Liver (tissue), 9 donors: ENCODE results near the gene PTPN4. TPM values are rescaled to one million over a fixed set of nuclear protein-coding genes. Genes with fewer than 3 reads are reported as not detected.

ENCODE experiments used
- DNase-seq: peaks from one replicate; pipeline ENCODE4 v3.0.0-alpha.2; 2017; ENCODE audit warnings: low spot score
- H3K27ac ChIP-seq, 2 donors: one replicate each; pipeline ENCODE4 v1.7.0; 2013; ENCODE audit warnings: inconsistent platforms in 2 of 2, low read length in 2 of 2, control low read depth in 1 of 2, low read depth in 1 of 2, mild to moderate bottlenecking in 1 of 2
- H3K27me3 ChIP-seq, 4 donors: one replicate each; pipeline versions ENCODE4 v1.6.1 to v1.7.0; 2013; ENCODE audit warnings: low read length in 3 of 4, inconsistent platforms in 1 of 4, mild to moderate bottlenecking in 1 of 4, moderate library complexity in 1 of 4; ENCODE audit not compliant: control insufficient read depth in 4 of 4, insufficient read depth in 4 of 4
- H3K36me3 ChIP-seq, 4 donors: one replicate each; pipeline versions ENCODE4 v1.6.1 to v1.7.0; 2013; ENCODE audit warnings: low read length in 3 of 4, mild to moderate bottlenecking in 3 of 4, low read depth in 1 of 4, moderate library complexity in 1 of 4; ENCODE audit not compliant: control insufficient read depth in 4 of 4, insufficient read depth in 3 of 4
- H3K4me1 ChIP-seq, 4 donors: one replicate each; pipeline versions ENCODE4 v1.6.1 to v1.7.0; 2013; ENCODE audit warnings: low read length in 3 of 4, mild to moderate bottlenecking in 3 of 4, moderate library complexity in 1 of 4; ENCODE audit not compliant: control insufficient read depth in 4 of 4, insufficient read depth in 4 of 4
- H3K4me3 ChIP-seq, 3 donors: one replicate each; pipeline versions ENCODE4 v1.6.1 to v1.7.0; 2013; ENCODE audit warnings: low read length in 3 of 3, control low read depth in 1 of 3, low read depth in 1 of 3, mild to moderate bottlenecking in 1 of 3
- H3K9ac ChIP-seq, 2 donors: one replicate each; pipeline ENCODE4 v1.7.0; 2013; ENCODE audit warnings: low read length in 2 of 2, mild to moderate bottlenecking in 2 of 2, moderate library complexity in 2 of 2, control low read depth in 1 of 2, low read depth in 1 of 2
- H3K9me3 ChIP-seq, 4 donors: one replicate each; pipeline versions ENCODE4 v1.6.1 to v1.7.0; 2013; ENCODE audit warnings: low read length in 3 of 4; ENCODE audit not compliant: control insufficient read depth in 4 of 4
- EGR1 ChIP-seq, 2 donors: IDR thresholded peaks; 2 replicates each; pipeline ENCODE4 v1.6.1; 2016 to 2018; ENCODE audit warnings: antibody characterized with exemption in 2 of 2, low read depth in 2 of 2
- FOXA1 ChIP-seq: IDR thresholded peaks from 2 replicates; pipeline ENCODE4 v1.6.1; 2016; ENCODE audit warnings: antibody characterized with exemption
- FOXA2 ChIP-seq: IDR thresholded peaks from 2 replicates; pipeline ENCODE4 v1.6.1; 2016; ENCODE audit warnings: antibody characterized with exemption
- GABPA ChIP-seq, 2 donors: IDR thresholded peaks in 1 of 2; conservative IDR thresholded peaks in 1 of 2; 2 replicates each; pipeline ENCODE4 v1.6.1; 2016; ENCODE audit warnings: antibody characterized with exemption in 2 of 2, mild to moderate bottlenecking in 1 of 2, moderate library complexity in 1 of 2
- HNF4A ChIP-seq, 2 donors: conservative IDR thresholded peaks; 2 replicates each; pipeline ENCODE4 v1.6.1; 2016; ENCODE audit warnings: antibody characterized with exemption in 2 of 2, mild to moderate bottlenecking in 2 of 2
- HNF4G ChIP-seq: IDR thresholded peaks from 2 replicates; pipeline ENCODE4 v1.6.1; 2016; ENCODE audit warnings: antibody characterized with exemption
- JUND ChIP-seq, 2 donors: IDR thresholded peaks; 2 replicates each; pipeline ENCODE4 v1.6.1; 2016; ENCODE audit warnings: antibody characterized with exemption in 2 of 2
- NR2F2 ChIP-seq: IDR thresholded peaks from 2 replicates; pipeline ENCODE4 v1.6.1; 2016; ENCODE audit warnings: antibody characterized with exemption
- RXRA ChIP-seq, 2 donors: IDR thresholded peaks; 2 replicates each; pipeline ENCODE4 v1.6.1; 2017 to 2018; ENCODE audit warnings: antibody characterized with exemption in 2 of 2, mild to moderate bottlenecking in 1 of 2
- SP1 ChIP-seq: IDR thresholded peaks from 2 replicates; pipeline ENCODE4 v1.6.1; 2018; ENCODE audit warnings: antibody characterized with exemption, mild to moderate bottlenecking
- TAF1 ChIP-seq: conservative IDR thresholded peaks from 2 replicates; pipeline ENCODE4 v1.6.1; 2016; ENCODE audit warnings: antibody characterized with exemption, mild to moderate bottlenecking
- YY1 ChIP-seq: IDR thresholded peaks from 2 replicates; pipeline ENCODE4 v1.6.1; 2016; ENCODE audit warnings: antibody characterized with exemption, mild to moderate bottlenecking
- WGBS: extraction: QIAGEN DNeasy Blood & Tissue Kit; methylation state at CpG from one replicate; pipeline ENCODE4 v1.1.7; 2013; 5-methylcytosine and 5-hydroxymethylcytosine counted together
- polyA plus RNA-seq, 2 donors: library from polyadenylated mRNA; stranded (reverse) in 1 of 2; unstranded in 1 of 2; fragments of 200-250 nt in 1 of 2; fragments of >200 nt in 1 of 2; fragmentation: Nextera tagmentation in 1 of 2; extraction: Ambion mirVana in 1 of 2; gene quantifications; one replicate each; pipeline versions ENCODE4 v1.2.1 to v1.2.3, GENCODE V29; 2013 to 2015
- total RNA-seq, 2 donors: library from RNA; depleted of rRNA; stranded (reverse); fragments of >200 nt; gene quantifications; one replicate each; pipeline ENCODE4 v1.2.3, GENCODE V29; 2014
- TF ChIP-seq, protein P1 (sequence below): IDR thresholded peaks from 2 replicates; pipeline ENCODE4 v1.6.1; 2016; ENCODE audit warnings: antibody characterized with exemption
- TF ChIP-seq, protein P2 (sequence below): IDR thresholded peaks from 2 replicates; pipeline ENCODE4 v1.6.1; 2016; ENCODE audit warnings: antibody characterized with exemption
- TF ChIP-seq, protein P3 (sequence below): fragments of 150-350 bp; IDR thresholded peaks from 2 replicates; pipeline ENCODE4 v1.5.1; 2017; ENCODE audit warnings: improper control_type of control experiment, low read depth, low read length; ENCODE audit not compliant: missing input control
- TF ChIP-seq, protein P4 (sequence below): IDR thresholded peaks from 2 replicates; pipeline ENCODE4 v1.6.1; 2016; ENCODE audit warnings: antibody characterized with exemption, mild to moderate bottlenecking
- TF ChIP-seq, protein P5 (sequence below): IDR thresholded peaks from 2 replicates; pipeline ENCODE4 v1.6.1; 2016; ENCODE audit warnings: antibody characterized with exemption
- donor health status: healthy.
- donor health status: healthy.
- donor health status: healthy.
- donor health status: healthy.
- donor health status: healthy.

PTPN4 gene
- total and polyA plus RNA-seq, 4 donors = 4.2 to 34.6 (median 9.5) TPM

DNA sequence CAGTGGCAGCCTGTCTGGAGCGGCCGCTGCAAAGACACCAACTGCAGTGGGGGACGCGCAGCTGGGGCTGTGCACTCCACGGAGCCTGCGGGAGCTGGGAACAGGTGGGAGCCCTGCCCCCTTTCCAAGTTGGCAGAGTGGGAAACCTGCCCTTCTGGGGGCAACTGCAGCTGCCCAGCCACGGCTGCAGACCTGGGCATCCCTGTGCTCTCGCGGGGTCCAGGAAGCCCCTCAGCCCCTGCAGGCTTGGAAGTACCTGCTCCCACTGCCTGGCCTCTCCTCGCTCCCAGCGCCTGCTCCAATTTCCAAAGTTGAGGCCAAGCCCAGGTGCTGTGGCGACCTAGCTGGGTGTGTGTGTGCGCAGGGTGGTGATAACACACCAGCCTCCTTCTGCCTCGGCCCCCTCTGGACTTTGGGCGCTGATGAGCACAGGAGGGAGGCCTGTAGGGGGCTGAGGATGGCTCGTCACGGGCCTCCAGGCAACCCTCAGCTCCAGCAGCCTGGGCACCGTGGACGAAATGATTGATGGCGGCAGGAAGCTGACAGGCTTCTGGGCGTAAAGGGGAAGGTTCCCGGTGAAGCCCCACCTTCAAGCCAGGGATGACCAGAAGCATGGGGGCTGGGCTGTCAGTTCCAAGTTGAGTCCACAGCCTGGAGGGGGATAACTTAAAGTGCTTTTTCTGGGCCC is 76.9 kb downstream of the PTPN4 start:
- WGBS = 96% methylated on average over 22 of the region's 22 CpGs
- TF ChIP-seq HNF4A (conservative IDR thresholded peaks at IDR 0.05) (no peak), FOXA1 (no peak), GABPA (IDR thresholded peaks at IDR 0.05 in 1 of 2, conservative IDR thresholded peaks at IDR 0.05 in 1 of 2) (no peak), EGR1 (IDR thresholded peaks at IDR 0.05; ENCODE audit: low read depth in 2 of 2) (no peak), NR2F2 (no peak), FOXA2 (no peak), SP1 (no peak), JUND (IDR thresholded peaks at IDR 0.05) (no peak), YY1 (no peak), HNF4G (no peak)
- TF ChIP-seq, protein P1, sequence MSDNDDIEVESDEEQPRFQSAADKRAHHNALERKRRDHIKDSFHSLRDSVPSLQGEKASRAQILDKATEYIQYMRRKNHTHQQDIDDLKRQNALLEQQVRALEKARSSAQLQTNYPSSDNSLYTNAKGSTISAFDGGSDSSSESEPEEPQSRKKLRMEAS = no peak
- TF ChIP-seq, protein P2, sequence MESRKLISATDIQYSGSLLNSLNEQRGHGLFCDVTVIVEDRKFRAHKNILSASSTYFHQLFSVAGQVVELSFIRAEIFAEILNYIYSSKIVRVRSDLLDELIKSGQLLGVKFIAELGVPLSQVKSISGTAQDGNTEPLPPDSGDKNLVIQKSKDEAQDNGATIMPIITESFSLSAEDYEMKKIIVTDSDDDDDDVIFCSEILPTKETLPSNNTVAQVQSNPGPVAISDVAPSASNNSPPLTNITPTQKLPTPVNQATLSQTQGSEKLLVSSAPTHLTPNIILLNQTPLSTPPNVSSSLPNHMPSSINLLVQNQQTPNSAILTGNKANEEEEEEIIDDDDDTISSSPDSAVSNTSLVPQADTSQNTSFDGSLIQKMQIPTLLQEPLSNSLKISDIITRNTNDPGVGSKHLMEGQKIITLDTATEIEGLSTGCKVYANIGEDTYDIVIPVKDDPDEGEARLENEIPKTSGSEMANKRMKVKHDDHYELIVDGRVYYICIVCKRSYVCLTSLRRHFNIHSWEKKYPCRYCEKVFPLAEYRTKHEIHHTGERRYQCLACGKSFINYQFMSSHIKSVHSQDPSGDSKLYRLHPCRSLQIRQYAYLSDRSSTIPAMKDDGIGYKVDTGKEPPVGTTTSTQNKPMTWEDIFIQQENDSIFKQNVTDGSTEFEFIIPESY = no peak
- TF ChIP-seq, protein P3, sequence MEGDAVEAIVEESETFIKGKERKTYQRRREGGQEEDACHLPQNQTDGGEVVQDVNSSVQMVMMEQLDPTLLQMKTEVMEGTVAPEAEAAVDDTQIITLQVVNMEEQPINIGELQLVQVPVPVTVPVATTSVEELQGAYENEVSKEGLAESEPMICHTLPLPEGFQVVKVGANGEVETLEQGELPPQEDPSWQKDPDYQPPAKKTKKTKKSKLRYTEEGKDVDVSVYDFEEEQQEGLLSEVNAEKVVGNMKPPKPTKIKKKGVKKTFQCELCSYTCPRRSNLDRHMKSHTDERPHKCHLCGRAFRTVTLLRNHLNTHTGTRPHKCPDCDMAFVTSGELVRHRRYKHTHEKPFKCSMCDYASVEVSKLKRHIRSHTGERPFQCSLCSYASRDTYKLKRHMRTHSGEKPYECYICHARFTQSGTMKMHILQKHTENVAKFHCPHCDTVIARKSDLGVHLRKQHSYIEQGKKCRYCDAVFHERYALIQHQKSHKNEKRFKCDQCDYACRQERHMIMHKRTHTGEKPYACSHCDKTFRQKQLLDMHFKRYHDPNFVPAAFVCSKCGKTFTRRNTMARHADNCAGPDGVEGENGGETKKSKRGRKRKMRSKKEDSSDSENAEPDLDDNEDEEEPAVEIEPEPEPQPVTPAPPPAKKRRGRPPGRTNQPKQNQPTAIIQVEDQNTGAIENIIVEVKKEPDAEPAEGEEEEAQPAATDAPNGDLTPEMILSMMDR = no peak
- Histone ChIP-seq H3K27ac (no peak overlapping the region), H3K27me3 (no peaks in the 10 kb centered on the region), H3K4me1 (peaks cover 0 to 6% (median 2%) of the 10 kb centered on the region in 4 donors), H3K9ac (no peak overlapping the region), H3K36me3 (no peaks in the 10 kb centered on the region), H3K4me3 (no peak overlapping the region), H3K9me3 (no peaks in the 10 kb centered on the region)
- DNase-seq = no peak

DNA sequence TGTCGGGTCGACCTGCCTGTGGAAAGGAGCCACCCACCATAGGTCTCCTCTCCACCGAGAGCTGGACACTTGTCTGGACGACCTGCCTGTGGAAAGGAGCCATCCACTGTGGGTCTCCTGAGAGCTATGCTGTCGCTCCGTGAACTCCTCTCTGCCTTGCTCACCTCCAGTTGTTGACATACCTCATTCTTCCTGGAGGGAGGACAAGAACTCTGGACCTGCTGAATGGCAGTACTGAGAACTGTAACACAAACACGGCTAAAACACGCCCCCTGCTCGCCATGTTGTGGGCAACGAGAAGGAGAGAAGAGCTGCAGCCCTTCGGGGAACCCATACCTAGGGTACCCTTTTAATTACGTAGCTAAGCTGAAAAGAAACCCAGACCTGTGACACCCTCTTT is 77.6 kb downstream of the PTPN4 start:
- H3K36me3 ChIP-seq = no peaks in the 10 kb centered on the region
- 93% methylated on average over 12 of the region's 12 CpGs for WGBS
- no peak overlapping the region for H3K9ac ChIP-seq
- TF ChIP-seq FOXA1 (no peak), TAF1 (no peak), JUND (IDR thresholded peaks at IDR 0.05) (no peak)
- TF ChIP-seq, protein P1 = no peak
- no peak overlapping the region for H3K27ac ChIP-seq
- H3K4me3 ChIP-seq = no peak overlapping the region
- H3K9me3 ChIP-seq = no peaks in the 10 kb centered on the region
- H3K4me1 ChIP-seq = peaks cover 0 to 6% (median 2%) of the 10 kb centered on the region in 4 donors
- no peaks in the 10 kb centered on the region for H3K27me3 ChIP-seq
- DNase-seq = no peak

DNA sequence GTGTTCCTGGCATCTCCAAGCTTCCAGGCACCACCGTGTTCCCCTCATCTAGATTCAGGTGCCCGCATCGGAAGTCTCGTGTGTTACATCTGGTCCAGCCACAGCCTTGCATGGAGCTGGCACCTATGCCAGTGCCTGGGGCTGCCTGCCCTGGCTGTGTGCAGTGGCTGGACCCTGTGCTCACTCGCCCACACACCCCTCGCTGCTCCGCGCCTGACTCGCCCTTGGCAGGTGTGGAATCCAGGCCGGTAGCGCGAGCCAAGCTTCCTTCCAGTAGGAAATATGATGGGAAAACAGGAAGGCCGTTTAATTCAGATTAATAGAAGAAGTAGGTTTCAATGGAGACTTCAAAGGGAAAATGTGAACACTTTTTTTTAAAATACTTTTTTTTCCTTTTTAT is 78.0 kb downstream of the PTPN4 start:
- no peak for DNase-seq
- Histone ChIP-seq H3K4me1 (peaks cover 0 to 6% (median 2%) of the 10 kb centered on the region in 4 donors), H3K4me3 (no peak overlapping the region), H3K27ac (no peak overlapping the region), H3K27me3 (no peaks in the 10 kb centered on the region), H3K9ac (no peak overlapping the region), H3K9me3 (no peaks in the 10 kb centered on the region), H3K36me3 (no peaks in the 10 kb centered on the region)
- 81% methylated on average over 13 of the region's 13 CpGs for WGBS
- TF ChIP-seq, protein P4, sequence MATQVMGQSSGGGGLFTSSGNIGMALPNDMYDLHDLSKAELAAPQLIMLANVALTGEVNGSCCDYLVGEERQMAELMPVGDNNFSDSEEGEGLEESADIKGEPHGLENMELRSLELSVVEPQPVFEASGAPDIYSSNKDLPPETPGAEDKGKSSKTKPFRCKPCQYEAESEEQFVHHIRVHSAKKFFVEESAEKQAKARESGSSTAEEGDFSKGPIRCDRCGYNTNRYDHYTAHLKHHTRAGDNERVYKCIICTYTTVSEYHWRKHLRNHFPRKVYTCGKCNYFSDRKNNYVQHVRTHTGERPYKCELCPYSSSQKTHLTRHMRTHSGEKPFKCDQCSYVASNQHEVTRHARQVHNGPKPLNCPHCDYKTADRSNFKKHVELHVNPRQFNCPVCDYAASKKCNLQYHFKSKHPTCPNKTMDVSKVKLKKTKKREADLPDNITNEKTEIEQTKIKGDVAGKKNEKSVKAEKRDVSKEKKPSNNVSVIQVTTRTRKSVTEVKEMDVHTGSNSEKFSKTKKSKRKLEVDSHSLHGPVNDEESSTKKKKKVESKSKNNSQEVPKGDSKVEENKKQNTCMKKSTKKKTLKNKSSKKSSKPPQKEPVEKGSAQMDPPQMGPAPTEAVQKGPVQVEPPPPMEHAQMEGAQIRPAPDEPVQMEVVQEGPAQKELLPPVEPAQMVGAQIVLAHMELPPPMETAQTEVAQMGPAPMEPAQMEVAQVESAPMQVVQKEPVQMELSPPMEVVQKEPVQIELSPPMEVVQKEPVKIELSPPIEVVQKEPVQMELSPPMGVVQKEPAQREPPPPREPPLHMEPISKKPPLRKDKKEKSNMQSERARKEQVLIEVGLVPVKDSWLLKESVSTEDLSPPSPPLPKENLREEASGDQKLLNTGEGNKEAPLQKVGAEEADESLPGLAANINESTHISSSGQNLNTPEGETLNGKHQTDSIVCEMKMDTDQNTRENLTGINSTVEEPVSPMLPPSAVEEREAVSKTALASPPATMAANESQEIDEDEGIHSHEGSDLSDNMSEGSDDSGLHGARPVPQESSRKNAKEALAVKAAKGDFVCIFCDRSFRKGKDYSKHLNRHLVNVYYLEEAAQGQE = no peak
- TF ChIP-seq EGR1 (IDR thresholded peaks at IDR 0.05; ENCODE audit: low read depth in 2 of 2) (no peak), HNF4G (no peak), JUND (IDR thresholded peaks at IDR 0.05) (no peak), HNF4A (conservative IDR thresholded peaks at IDR 0.05) (no peak), RXRA (IDR thresholded peaks at IDR 0.05) (no peak), TAF1 (no peak), NR2F2 (no peak)
- TF ChIP-seq, protein P5, sequence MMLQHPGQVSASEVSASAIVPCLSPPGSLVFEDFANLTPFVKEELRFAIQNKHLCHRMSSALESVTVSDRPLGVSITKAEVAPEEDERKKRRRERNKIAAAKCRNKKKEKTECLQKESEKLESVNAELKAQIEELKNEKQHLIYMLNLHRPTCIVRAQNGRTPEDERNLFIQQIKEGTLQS = no peak
- TF ChIP-seq, protein P3 = no peak
